Epithelial cell of esophagus (primary cell): ENCODE measurements around the gene SPOCK1.

Experiments
- DNase-seq: peaks from one replicate; pipeline ENCODE4 v3.0.0; 2010; ENCODE audit warnings: low read depth
- H3K4me3 ChIP-seq: 2 replicates; pipeline ENCODE4 v1.5.1; 2011; ENCODE audit warnings: mild to moderate bottlenecking, low read length, control low read depth
- CTCF ChIP-seq: IDR thresholded peaks from 2 replicates; pipeline ENCODE4 v1.5.1; 2011; ENCODE audit warnings: low read depth, mild to moderate bottlenecking, low read length, control low read depth, inconsistent platforms; ENCODE audit not compliant: insufficient read depth; ENCODE audit errors: missing control alignments

SPOCK1 gene

GRCh38 chr5:137185193-137185592 is 313.9 kb downstream of the SPOCK1 start:
- TF ChIP-seq CTCF, result no peak

DNA sequence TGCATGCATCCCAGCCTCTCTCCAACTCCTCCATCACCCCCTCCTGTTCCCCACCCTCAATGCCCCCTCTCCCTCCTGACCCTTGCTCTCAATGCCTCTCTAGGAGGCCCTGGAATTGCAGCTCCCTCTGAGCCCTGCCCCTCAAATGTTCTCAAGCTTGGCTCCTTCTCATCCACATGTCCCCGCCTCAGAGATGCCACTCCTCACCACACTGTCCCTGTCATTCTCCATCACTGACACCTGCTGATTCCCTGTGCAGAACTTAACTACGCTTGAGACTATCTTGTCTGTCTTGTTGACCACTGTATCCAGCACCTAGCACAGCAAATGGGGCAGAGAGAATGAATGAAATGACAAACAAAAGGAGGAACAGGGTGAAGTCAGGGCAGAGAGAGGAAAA is 314.4 kb downstream of the SPOCK1 start:
- no peak for TF ChIP-seq CTCF
- no peak overlapping the region for H3K4me3 ChIP-seq
- no peak for DNase-seq

More at GRCh38 chr5:137185193-137185592, 313.9 kb downstream of the SPOCK1 start:
- no peak overlapping the region for H3K4me3 ChIP-seq
- no peak for DNase-seq

- DNase-seq, result no peak
- no peak for TF ChIP-seq CTCF
- no peak overlapping the region for H3K4me3 ChIP-seq
Measured at GRCh38 chr5:137182576-137182975, 316.6 kb downstream of the SPOCK1 start.

- no peak for DNase-seq
- H3K4me3 ChIP-seq, result no peak overlapping the region
- TF ChIP-seq CTCF, result no peak
Measured at GRCh38 chr5:137181667-137182066, 317.5 kb downstream of the SPOCK1 start.

DNA sequence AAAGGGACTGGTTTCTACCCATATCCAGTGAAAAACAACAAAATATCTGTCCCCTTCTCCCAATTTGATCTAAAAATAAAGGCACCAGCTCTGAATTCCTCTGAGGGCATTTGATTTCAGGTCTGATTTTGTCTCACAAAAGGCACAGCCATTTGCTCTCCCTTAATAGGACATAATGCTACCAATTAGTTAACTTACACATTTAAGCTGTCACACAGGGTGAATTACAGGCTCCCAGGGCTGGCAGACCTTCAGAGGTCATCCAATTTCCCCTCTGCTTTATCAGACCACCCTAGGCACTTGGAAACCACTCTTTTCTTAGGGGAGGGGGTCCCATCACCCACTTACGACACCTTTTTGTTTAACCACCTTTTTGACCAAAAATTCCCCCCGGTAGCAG is 319.9 kb downstream of the SPOCK1 start:
- H3K4me3 ChIP-seq, result no peak overlapping the region
- TF ChIP-seq CTCF, result no peak
- DNase-seq, result no peak

- H3K4me3 ChIP-seq, result no peak overlapping the region
- no peak for DNase-seq
- TF ChIP-seq CTCF, result no peak
Measured at GRCh38 chr5:137176609-137177008, 322.5 kb downstream of the SPOCK1 start.

- no peak for TF ChIP-seq CTCF
- no peak overlapping the region for H3K4me3 ChIP-seq
- DNase-seq, result no peak
Measured at GRCh38 chr5:137176126-137176525, 323.0 kb downstream of the SPOCK1 start.
